ENCODE measurements around the gene ERV3-1.
"Not testable (repeated sequence)": the region's sequence is repeated elsewhere in the genome, so short reads cannot be mapped to it uniquely, and the experiment has no call there.

Gene ERV3-1
- 14.6 reads per million, percentile 40 among the genes with 10 or more reads in this experiment for total RNA-seq

DNA sequence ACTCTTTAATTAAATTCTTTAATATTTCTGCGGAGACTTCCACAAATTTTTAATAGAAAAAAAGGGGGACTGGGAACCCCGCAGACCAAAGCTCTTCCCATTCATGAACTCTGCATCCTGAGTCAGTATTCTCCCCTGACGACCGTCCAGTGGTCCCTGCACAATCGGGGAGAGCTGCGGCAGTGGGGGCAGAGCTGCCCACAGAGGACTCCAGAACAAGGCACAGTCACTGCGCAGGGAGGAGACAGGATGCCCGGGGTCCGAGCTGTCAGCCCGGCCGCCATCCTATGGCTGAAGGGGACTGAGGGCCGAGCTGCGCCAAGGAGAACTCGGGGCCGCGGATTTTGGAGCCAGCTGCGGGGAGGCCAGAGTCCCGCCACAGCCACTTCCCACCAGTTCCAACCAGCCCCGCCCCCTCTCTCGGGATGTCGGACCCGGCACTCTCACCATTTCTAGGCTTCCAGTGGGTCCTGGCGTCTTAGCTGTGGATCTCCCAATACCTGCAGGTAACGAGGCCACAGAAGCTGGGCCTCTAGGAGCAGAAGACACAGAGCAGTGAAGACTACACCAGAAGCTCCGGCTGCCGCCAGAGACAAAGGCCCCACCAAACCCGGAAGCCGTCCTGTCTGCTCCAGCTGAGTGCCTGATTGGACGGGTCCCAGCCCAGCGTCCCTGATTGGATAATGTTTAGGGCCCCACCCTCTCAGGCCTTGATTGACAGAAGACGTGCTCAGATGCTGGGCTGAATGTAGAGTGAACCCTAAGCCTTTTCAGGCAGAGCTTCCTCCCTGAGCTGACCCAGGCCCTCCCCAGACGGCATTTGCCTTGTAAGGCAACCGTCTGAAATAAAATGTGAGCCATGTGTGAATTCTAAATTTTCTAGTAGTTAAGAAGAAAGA lies at the start of gene ERV3-1:
Gene ERV3-1, minus strand, starts transcription at position 594 of the 899 bp plus-strand sequence. CDS start 13,661 bp downstream, outside the sequence.
- DNase-seq, result peak; percentile 91

GRCh38 chr7:65055786-65056185 lies 49.3 kb upstream of the ERV3-1 start:
- DNase-seq, result not testable (repeated sequence)

DNA sequence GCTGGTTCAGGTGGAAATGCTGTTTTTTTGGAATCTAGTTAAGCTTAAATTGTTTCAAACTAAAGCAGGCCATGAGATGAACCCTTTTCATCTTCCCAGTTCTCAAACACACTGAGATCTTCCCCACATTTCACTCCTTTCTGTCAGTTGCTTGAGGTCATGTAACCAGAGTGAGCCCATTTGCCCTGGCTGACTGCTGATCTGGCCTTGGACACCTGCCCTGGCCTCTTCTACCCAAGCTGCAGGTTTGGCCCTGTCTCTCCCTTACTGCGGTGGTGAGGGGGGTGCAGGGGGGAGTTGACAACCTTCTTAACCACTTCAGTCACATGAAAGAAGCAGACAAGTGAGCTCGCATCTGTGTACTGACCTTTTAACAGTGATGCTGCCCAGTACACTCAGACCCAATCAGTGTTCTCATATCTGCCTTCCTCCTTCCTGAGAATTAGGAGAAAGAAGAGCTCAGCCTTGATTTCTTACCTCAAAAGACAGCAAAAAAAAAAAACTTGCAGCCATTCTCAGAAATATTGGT lies 48.0 kb upstream of the ERV3-1 start:
- DNase-seq, result not testable (repeated sequence)

DNA sequence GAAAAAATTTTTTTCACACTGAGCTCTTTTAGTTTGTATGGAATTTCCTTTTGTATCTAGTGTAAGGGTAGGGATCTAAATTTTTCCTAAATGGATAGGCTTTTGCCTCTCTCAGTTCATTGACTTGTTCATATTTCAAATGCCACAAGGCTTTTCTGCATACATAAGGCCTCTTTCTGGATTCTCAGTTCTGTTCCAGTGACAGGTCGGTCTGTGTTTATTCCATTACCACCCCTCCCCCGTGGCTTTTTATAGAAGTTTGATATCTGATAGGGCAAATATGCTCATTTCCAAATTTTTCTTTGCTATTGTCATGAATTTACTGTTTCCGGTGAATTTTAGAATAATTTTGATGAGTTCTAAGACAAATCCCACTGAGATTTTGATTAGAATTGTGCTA lies 45.2 kb upstream of the ERV3-1 start:
- not testable (repeated sequence) for DNase-seq

- DNase-seq, result not testable (repeated sequence)
Measured at GRCh38 chr7:65051139-65051538, 44.7 kb upstream of the ERV3-1 start.

GRCh38 chr7:65046329-65046728 lies 39.8 kb upstream of the ERV3-1 start:
- not testable (repeated sequence) for DNase-seq

GRCh38 chr7:65045589-65045988 lies 39.1 kb upstream of the ERV3-1 start:
- not testable (repeated sequence) for DNase-seq

GRCh38 chr7:65038767-65039166 lies 32.3 kb upstream of the ERV3-1 start:
- peak; percentile 13 for DNase-seq

DNA sequence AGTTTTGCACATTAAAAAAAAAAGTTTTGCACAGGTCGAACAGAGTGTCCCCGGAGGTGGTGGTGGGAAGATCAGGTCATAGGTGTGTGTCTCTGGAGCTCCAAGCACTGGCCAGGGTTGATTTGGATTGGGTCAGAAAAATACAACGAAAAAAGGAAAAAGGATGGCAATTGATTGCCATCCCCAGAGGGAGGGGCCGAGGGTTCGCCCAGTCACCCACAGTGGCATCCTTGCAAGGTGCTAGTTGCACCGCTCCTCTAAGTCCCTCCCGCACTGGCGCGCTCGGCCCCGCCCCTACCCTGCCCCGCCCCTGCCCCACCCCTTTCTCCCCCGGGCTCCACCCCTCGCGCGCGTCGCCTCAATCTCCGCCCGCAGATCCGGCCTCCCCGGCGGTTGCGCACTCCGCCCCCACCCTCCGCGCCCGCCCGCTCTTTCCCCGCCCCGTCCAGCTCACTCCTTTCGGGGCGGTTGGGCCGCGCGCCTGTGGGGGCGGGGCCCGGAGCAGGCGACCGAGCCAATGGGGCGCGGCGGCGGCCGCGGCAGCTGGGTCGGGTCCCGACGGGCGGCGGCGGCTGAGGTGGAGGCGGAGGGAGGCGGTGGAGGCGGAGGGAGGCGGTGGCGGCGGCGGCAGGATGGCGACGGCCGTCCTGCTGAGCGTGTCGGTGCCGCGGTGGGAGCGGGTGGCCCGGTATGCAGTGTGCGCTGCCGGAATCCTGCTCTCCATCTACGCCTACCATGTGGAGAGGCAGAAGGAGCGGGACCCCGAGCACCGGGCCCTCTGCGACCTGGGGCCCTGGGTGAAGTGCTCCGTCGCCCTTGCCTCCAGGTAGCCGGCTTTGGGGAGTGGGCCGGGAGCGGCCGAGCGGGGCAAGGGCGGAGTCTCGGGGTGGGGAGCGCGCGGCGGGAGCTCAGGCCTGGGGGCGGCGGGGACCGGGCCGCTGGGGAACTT lies 31.5 kb upstream of the ERV3-1 start:
- peak; percentile 86 for DNase-seq

DNA sequence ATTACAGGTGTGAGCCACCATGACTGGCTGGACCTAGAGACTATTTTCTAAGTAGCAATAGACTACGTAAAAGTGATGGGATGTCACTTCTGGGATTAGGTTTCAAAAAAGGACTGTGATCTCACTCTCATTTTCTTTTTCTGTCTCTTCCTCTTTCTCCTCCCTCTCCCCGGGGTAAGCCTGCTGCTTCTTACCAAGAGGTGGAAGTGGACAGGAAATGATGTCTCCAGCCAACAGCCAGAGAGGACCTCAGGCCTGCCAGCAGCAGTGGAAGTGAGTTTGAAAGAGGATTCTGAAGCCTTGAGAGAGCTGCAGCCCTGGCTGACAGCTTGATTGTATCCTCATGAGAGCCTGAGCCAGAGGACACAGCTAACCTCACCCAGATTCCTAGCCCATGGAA lies 30.0 kb upstream of the ERV3-1 start:
- not testable (repeated sequence) for DNase-seq

DNA sequence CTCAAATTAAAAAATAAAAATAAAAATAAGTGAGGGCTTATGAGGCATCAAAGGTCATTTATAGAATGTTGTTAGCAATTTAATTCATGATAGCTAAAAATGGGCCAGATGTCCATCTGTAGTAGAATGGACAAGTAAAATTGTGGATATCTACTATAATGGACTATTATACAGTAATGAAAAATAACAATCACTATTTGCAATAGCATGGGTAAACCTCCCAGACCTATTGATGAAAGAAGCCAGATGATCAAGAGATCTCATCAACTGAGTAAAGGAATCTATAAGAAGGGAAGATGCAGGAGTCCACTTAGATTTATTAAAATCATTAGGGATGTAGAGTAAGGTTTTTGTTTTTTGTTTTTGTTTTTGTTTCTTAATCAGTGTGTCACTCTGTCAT lies 29.0 kb upstream of the ERV3-1 start:
- not testable (repeated sequence) for DNase-seq

DNA sequence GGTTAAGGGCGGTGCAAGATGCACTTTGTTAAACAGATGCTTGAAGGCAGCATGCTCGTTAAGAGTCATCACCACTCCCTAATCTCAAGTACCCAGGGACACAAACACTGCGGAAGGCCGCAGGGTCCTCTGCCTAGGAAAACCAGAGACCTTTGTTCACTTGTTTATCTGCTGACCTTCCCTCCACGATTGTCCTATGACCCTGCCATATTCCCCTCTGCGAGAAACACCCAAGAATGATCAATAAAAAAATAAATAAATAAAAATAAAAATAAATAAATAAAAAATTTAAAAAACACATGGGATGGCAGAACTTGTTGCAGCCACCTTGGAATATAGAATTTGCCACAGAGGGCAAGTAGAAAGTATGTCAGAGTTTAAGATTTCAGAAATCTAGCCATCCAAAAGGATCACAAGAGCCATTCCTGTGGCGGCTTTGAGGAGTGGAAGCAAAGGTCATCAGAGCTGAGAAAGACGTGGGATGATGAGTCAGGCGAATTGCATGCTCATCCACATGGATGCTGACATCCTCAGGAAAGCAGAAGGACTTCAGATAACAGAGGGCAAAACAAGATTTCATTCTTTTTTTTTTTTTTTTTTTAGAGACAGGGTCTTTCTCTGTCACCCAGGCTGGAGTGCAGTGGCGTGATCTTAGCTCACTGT lies 27.8 kb upstream of the ERV3-1 start:
- DNase-seq, result not testable (repeated sequence)

DNA sequence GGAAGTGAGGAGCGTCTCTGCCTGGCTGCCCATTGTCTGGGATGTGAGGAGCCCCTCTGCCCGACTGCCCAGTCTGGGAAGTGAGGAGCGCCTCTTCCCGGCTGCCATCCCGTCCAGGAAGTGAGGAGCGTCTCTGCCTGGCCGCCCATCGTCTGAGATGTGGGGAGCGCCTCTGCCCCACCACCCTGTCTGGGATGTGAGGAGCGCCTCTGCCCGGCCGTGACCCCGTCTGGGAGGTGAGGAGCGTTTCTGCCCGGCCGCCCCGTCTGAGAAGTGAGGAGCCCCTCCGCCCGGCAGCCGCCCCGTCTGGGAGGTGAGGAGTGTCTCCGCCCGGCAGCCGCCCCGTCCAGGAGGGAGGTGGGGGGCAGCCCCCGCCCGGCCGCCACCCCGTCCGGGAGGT lies 26.9 kb upstream of the ERV3-1 start:
- DNase-seq, result not testable (repeated sequence)

GRCh38 chr7:65025023-65025422 lies 18.5 kb upstream of the ERV3-1 start:
- DNase-seq, result not testable (repeated sequence)

DNA sequence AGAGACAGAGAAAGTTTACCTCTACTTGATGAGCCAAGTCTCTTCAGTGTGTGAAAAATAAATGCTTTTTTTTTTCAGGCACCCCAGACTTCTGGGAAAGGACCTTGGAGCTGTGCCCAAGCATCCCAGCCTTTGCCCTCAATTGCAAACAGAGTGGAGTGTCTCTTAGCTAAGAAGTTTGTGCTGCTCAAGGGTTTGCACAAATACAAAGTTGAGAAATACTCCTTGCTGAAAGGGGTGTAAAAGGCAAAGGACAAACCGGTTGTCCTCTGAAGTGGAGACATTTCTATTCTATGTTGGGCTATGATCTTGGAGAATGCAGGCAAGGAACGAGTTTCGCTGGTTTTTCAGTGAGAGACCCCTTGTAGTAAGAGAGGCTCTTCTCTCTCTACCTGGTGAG lies 14.5 kb upstream of the ERV3-1 start:
- not testable (repeated sequence) for DNase-seq

DNA sequence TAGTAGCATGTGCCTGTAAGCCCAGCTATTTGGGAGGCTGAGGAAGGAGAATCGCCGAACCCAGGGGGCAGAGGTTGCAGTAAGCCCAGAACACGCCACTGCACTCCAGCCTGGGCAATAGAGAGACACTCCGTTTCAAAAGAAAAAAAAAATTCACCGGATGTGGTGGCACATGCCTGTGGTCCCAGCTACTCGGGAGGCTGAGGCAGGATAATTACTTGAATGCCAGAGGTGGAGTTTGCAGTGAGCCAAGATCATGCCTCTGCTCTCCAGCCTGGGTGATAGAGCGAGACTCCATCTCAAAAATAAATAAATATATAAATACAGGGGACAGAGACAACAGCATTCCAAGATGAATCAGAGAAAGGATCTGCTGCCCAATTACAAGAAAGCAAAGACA lies 3.4 kb upstream of the ERV3-1 start:
- not testable (repeated sequence) for DNase-seq

DNA sequence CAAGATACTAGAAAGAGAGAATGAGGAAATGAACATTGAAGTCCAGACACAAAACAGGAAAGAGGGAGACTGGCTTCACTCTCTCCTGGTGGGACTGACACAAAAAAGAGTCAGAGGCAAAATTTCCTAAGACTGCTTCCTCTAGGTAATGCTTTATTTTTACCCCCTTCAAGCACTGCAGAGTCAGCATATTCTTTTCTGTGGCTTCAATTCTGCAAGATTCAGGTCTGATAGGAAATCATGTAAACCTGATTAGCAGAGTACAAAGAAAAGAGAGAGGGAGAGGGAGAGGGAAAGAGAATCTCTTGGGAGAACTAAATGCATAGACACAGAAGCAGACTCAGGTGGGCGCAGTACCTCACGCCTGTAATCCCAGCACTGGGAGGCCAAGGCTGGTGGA lies 2.9 kb upstream of the ERV3-1 start:
- not testable (repeated sequence) for DNase-seq

DNA sequence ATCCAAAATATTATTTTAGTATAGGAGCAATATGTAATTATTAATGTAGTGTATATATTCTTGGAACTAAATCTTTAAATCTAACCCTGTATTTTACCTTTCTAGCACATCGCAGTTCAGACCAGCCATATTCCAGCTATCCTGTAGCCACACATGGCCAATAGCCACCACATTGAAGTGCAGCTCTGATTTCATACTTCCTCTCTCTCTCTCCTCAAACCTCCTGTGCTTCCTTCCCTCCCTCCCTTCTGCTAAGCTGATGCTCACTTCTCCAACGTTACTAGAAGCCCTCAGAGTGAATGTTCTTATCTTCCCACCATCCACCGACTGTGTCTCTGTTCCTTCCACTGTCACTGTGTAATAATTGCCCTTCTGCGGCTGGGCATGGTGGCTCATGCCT lies 549 bp upstream of the ERV3-1 start:
- not testable (repeated sequence) for DNase-seq

DNA sequence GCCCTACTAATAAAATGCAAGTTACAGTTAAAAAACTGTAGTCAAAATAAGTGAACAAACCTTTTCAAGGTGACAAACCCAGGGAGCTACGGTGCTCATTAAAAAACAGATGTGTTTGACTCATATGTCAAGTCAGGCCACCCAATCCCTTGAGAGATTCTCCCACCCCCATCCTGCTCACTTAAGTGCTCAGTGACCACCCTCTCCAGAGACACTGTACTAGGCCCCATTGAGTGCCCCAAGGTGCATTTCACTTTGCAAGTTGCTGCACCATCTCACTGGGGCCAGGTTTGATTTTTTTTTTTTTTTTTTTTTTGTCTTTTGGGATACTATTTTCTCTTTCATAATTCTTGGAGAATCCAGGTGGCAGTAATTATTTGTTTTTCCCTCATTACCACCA lies 1.9 kb downstream of the ERV3-1 start:
- no peak for DNase-seq

- DNase-seq, result no peak
Measured at GRCh38 chr7:65002972-65003585, 3.4 kb downstream of the ERV3-1 start.

DNA sequence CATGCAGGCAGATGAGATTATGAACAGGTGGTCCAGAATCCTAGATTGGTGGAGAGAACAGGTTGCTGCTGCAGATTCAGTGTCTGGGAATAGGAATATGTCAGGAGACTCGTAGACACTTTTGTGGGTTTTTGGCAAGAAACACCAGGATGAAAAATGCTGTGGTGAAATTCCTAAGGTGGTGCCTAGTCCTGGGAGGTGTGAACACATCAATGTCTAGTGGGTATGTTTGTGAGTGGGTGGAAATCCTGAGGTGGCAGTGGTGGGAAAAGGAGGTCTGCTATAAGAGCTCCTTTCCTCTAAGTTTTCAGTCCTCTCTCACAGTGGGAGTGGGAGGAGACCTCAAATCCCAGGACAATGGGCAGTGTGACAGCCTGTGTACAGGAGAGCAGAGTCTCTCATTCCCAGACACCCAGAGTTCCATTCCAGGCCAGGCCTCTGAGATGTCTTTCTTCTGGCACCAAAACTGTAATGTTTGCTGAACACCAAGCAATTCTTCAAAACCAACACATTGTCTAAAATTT lies 5.1 kb downstream of the ERV3-1 start:
- no peak for DNase-seq
